Stimulated activated CD8-positive, alpha-beta memory T cell treated with anti-CD3 and anti-CD28 coated beads, Interleukin-7, amount 100 ng/mL, for 24 hours (primary cell): Measurements from ENCODE around the gene FRY.

Experiments used
- DNase-seq: peaks from one replicate; pipeline ENCODE4 v3.0.0-alpha.2; 2020; ENCODE audit warnings: low read depth

FRY gene

DNA sequence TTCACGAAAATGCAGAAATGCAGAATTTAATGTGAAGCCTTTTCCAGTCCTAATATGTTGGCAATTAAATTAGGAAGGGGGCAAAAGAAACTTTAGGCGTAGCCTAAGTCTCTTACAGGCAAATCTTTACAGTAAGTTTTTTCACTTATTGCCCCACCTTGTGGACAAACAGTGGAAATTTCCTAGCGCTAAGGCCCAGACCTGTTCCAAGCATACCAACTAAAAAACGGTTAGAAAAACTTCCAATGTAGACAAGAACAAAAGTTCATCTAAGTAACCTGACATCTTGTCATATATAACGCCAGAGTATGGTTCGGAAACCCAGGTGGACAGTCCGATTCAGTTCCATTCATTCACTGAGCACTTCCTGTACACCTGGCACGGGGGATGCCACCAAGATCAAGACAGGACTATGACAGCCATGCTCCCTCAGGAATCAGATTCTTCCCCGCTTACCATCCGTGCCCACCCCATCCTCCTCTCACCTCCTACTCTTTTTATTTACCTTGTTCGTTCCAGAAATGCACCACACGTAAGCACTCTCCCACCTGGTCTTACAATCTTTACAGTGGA lies 278.6 kb downstream of the FRY start:
- DNase-seq, result no peak

DNA sequence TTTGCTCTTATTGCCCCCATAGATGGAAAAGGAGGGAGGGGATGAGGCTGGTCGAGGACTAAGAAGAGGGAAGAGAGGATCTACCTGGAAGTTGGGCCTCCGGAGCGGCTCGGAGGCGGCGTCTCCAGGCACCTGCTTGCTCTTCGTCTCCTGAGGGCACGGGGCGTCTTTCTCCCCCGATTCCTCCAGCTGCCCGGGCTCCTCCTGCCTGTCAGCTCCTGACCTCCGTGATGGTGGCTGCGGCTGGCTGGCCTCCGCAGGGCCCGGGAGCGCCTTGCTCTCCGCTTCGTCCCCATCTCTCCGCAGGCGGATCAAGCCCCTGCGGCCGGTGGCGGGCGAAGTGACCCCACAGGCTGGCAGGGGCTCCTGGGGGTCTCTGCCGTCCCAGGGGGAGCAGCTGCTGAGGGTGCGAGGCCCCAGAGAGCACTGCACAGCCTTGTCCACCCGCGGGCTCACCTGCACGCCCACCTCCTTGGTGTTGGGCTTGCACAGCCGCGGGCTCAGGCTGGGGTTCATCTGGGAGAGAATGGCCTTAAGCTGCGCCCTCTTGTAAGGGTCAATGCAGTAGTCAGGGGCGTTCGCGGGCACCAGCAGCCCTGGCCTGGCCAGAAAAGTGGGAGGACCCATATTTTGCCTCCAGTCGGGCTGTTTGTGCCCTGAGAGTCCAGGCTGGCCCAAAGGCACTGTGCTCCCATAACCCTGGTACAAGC lies 279.8 kb downstream of the FRY start:
- no peak for DNase-seq

DNA sequence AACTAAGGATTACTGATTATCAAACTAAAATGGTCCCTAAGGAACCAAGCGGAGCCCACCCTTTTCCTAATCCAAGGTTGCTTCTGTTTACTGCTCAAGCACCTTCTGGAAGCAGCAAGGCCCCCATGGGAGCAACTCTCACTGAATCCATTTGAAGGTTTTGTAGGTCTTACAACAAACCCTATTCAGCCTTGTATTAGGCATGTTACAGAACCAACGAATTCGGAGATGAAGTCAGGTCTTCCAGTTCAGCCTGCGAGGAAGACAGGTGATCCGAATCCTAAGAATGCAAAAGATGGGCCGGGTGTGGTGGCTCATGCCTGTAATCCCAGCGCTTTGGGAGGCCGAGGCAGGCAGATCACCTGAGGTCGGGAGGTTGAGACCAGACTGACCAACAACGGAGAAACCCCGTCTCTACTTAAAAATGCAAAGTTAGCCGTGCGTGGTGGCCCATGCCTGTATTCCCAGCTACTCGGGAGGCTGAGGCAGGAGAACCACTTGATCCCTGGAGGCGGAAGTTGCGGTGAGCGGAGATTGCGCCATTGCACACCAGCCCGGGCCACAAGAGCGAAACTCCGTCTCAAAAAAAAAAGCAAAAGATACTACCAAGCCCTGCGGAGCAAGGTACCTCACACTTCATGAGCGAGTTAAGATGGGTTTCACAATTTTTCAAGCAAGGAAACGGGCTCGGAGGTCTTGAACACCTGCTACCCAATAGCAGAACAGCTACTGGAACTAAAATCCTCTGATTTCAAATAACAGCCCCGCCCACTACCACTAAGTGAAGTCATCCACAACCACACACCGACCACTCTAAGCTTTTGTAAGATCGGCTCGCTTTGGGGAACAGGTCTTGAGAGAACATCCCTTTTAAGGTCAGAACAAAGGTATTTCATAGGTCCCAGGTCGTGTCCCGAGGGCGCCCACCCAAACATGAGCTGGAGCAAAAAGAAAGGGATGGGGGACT lies 283.0 kb downstream of the FRY start:
- peak; percentile 16 for DNase-seq

GRCh38 chr13:32315238-32316027 lies 283.9 kb downstream of the FRY start, which contains the start of the genes BRCA2 and ZAR1L:
Gene BRCA2, plus strand, starts transcription at chr13:32315508. Its CDS starts 953 bp downstream, at chr13:32316461.
Gene ZAR1L, minus strand, starts transcription at chr13:32315363. Its CDS starts 3,438 bp downstream, at chr13:32311925.
- DNase-seq, result peak; percentile 75

- DNase-seq, result no peak
These were observed 284.4 kb downstream of the FRY start for GRCh38 chr13:32316028-32316339.

DNA sequence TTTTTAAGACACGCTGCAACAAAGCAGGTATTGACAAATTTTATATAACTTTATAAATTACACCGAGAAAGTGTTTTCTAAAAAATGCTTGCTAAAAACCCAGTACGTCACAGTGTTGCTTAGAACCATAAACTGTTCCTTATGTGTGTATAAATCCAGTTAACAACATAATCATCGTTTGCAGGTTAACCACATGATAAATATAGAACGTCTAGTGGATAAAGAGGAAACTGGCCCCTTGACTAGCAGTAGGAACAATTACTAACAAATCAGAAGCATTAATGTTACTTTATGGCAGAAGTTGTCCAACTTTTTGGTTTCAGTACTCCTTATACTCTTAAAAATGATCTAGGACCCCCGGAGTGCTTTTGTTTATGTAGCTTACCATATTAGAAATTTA lies 284.9 kb downstream of the FRY start:
- no peak for DNase-seq

- DNase-seq, result no peak
These were observed 286.3 kb downstream of the FRY start for GRCh38 chr13:32317716-32318465.

- no peak for DNase-seq
These were observed 289.0 kb downstream of the FRY start for GRCh38 chr13:32320528-32320927.

DNA sequence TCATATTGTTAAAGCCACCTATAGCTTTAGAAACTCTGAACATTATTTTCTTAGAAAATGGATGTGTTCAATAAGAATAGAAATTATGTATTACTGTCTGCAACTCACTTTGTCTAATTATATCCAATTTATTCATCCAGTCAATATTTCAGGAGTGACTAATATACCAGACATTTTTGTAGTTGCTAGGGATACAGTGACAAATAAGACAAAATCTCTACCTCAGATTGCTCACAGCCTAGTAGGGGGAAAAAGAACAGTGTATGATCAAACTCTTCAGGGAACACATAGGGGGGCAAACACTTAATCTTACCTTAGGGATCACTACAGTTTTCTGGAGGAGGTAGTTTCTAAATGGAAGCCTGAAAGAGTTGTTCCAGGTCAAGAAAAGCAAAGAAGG lies 292.3 kb downstream of the FRY start:
- no peak for DNase-seq

DNA sequence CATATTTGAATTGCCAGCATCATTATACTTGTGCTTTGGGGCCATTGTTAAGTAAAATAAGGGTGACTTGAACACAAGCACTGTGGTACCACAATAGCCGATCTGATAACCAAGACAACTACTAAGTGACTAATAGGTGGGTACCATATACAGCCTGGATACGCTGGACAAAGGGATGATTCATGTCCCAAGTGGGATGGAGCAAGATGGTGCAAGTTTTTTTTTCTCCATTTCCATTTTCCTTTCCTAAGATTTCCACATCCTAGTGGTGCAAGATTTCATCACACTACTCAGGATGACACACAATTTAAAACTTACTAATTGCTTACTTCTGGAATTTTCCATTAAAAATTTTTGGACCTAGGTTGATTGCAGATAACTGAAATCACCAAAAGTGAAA lies 298.9 kb downstream of the FRY start:
- DNase-seq, result no peak

DNA sequence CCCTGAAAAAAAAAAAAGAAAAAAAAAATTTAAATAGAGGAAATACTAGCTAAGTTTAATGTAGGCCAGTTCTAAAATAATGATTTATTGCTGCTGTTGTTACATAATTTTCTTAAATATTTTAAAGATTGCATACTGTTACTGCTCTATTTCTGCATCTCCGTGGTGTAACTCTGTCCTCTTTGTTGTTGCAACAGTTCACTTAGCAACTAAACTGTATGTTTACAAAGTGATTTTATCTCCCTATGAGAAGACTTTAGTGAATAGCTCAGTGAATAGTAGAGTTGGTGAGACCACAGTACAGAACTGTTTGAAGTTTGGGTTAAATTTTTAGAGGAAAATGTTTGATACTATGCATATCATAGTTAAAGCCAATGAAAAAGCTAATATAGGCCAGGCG lies 303.1 kb downstream of the FRY start:
- DNase-seq, result no peak

- DNase-seq, result no peak
These were observed 309.3 kb downstream of the FRY start for GRCh38 chr13:32340914-32341313.

DNA sequence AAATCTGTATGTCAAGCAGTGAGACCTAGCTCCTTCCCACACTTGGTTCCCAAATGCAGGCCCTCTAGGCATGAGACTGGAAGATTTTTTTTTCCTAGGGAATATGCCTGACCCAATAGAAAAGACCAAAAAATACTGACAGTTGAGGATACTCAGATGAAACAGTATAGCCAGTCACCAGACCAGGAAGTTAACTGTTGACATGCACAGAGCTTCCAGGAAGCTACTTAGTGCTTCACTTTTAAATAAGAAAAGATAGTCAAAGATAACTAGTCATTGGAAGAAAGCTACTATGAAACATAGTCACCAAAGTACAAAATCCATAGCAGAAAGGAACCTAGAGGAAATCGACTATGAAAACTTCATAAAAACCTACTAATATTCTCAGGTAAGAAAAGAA lies 316.1 kb downstream of the FRY start:
- no peak for DNase-seq
